HG03159 (cell line): Measurements from ENCODE around the gene TMEM242.

Experiments used
- ATAC-seq: cut with Tn5 transposase; IDR thresholded peaks from one replicate; pipeline ENCODE4 v1.9.1; 2021; ENCODE audit warnings: mild to moderate bottlenecking, moderate library complexity; ENCODE audit not compliant: unreplicated experiment

Gene TMEM242

DNA sequence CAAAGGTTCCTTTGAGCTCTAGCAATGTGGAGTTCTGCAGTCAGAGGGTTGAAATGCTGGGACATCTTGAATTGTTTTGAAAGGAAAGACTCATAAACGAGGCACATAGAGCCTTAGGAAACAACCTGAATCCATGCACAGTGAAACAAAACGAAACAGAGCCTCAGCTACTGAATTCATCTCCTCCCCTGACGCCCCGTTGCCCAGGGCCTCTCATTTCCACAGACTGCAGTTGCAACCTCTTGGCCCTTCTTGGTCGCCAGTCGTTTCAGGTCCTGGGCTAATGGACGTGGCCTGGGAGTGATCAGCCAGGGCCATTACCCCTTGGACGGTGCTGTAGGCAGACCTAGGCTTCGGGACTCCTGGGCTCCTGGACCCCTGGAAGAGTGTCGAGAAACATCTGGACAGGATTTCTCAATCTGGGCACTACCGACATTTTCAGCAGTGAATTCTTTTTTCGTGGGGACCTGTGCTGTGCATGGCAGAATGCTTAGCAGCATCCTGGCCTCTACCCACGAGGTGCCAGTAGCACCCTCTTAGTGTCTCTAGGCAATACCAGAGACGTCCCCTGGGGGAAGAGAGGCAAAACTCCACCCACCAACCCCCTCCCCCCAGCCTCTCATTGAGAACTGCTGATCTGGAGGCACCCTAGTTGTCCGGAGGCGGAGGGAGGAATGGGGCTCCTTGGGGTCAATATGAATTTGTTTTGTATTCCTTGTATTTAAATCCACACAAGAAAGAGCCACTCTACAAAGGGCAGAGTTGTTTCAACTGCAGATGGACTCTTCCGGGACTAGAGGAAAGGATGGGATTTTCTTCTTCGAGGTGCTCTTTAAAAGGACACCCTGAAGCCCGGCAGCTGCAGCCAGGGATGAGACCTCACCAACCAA is 50.2 kb downstream of the TMEM242 start:
- ATAC-seq: no peak

DNA sequence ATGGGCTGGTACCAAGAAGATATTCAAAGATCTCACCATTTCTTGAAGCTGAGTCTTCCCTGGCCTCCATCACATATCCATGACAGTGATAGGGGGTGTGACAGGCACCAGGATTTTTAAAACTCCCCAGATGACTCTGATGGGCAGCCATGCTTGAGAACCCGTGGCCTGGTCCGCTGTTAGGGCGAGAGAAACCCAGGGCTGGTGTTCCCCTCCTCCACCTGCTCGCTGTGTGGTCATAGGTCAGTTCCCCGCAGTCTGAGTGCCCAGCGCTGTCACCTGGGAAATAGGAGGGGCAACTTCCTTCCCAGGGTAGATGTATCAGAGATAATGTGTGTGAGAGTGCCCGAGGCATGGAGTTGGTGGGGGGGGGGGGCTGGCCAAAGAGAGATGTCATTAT is 50.9 kb downstream of the TMEM242 start:
- ATAC-seq: no peak

DNA sequence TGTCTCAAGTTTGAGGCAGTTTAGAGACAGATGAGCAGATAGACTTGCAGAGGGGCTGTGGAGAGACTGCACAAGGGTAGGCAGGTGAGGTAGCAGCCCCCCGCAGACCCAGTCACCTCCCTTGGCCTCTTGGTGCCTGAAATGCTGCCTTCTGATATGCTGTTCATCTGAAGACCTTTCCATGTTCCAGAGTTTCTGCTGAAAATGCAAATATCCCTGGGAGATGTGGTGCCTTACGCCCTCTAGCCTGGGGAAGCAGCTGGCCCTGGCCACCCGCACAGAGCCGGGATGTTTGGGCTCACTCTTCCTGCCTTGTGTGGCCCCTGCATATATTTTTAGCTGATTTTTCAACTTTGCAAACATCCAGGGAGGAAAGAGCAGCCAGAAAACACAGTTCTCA is 51.4 kb downstream of the TMEM242 start:
- no peak for ATAC-seq

DNA sequence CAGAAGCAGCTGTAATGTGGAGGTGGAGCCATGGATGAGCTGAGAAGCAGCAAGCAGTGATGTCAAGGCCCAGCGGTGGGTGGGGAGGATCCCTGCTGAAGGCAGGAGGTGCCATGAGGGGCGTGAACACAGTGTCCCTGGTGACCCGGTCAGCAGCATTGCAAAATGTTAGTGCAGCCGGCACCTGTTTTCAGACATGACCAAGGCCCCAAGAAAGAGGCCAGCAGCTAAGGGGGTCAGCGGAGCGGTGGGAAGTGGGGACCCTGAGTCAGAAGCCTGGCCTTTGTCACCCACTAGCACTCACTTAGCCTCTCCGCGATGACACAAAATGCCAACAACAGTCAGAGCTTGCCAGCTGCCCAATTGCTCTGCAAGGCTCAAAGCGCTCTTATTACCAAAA is 51.9 kb downstream of the TMEM242 start:
- no peak for ATAC-seq

DNA sequence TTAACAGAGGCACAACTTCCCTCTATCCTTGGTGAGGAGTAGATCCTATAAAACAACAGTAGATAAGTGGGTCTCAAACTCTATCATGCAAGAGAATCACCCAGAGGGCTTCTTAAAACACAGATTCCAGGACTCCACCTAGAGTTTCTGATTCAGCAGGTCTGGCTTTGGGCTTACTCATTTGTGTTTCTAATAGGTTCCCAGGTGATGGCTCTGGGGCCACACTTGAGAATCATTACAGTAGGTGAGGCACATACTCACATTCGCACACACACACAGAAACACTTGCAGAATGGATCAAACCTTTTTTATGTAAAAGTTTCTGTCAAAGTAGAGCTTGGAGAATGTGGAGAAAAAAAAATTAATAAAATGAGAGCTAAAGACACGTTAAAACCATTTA is 52.4 kb downstream of the TMEM242 start:
- no peak for ATAC-seq

DNA sequence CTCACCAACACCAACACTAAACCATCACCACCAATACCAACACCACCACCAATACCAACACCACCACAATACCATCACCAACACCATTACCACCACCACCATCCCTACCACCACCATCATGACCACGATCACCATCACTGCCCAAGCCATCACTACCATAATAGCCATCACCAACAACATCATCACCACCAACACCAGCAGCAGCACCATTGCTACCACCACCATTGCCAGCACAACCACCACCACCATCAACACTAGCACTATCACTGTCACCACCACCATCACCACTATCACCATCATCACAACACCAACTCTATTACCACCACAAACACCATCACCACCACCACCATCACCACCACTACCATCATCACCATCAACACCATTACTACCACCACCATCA is 53.0 kb downstream of the TMEM242 start:
- ATAC-seq: no peak

DNA sequence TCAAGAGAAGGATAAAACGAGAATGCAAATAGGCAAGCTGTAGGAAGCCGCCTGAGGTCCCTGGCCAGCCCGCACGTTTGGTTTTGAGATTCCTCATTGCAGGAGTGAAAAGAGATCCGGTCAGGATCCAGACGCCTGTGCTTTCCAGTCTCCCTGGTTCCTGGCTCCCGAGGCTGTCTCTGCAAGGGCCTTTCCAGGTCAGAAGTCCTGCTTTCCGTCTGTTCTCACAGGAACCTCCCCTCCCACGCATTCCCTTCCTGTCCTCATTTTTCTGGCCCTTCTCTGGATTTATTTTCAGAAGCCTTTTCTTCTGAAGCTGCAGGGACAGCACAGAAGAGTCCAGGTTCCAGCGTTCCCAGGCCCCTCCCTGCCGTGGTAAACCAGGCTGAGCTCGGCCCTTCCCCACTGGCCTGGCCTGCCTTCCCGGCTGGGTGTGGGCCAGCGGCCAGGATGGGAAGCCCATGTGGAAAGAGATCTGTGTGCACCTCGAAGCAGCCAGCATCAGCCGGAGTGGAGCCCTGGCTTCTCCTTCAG is 54.0 kb downstream of the TMEM242 start:
- no peak for ATAC-seq

DNA sequence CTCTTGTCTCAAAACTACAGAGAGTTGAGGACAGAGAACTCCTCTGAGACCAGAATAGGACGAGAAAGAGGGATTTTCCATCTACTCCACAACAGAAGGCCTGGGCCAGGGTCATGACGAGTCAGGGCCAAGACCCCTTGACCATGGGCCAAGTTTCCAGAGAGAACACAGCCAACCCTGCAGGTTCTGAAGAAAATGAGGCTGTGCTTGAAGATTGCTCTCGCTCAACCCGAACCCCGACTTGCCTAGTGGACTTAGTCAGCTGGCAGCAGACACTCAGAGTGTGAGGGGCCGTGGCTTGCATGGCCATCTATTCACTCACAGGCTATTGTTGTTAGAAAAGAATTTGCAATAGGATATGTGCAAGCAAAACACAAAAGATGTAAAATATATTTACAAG is 54.5 kb downstream of the TMEM242 start:
- ATAC-seq: no peak

DNA sequence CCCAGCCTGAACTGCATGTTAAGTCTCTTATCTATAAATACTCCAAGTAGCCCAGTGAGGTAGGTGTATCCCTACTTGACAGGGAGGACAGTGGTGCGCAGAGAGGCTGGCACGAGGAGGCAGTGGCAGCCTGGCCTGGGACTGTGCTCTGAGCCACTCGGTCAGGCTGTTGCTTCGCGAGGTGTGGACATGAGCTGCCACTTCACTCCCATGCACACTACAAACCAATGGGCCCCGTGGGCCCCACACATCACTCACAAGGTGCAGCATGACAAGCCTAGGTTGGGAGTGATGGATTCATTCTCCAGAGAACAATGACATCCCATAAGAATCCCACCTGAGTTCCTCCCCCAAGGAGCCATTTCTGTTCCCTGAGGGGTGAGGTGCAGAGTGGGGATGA is 54.9 kb downstream of the TMEM242 start:
- ATAC-seq: no peak

DNA sequence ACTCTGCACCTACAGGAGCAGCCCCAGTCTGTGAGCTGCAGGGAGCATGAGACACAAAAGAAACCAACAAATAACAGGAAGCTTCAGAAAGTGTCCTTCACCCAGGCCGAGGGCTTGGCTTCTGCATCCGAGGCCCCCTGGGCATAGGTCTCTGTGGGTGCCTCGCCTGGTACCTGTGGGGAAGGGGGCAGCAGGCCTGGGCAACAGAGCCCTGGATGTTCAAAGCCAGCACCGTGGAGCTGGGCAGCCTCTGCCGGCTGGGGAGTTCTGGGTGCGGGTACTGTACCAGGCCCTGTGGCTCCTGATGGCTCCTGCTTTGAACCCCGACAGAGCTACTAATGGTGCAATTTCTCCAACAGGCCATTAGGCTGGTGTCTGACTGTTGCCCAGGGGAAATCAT is 55.7 kb downstream of the TMEM242 start:
- no peak for ATAC-seq

DNA sequence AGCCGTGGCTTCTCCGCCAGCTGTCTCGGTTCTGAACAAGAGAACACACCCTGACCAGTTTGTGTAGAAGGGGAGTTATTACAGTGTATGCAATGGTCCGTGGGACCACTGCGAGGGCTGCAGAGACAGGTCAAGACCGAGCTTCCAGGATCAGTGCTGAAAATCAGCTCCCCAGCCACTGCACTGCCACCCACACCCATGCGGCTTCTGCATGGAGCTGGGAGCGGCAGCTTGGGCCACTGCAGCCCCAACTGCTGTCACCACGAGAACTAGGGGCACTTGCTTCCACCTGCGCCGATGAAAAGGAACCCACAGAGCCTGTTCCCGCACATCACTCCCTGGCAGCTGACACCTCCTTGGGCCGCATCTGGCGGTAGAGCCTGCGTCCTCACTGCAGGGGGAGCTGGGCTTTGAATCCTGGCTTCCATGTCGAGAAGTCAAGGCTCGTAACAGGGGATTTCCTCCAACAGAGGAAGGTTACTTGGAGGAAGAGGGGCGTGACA is 56.2 kb downstream of the TMEM242 start:
- no peak for ATAC-seq

DNA sequence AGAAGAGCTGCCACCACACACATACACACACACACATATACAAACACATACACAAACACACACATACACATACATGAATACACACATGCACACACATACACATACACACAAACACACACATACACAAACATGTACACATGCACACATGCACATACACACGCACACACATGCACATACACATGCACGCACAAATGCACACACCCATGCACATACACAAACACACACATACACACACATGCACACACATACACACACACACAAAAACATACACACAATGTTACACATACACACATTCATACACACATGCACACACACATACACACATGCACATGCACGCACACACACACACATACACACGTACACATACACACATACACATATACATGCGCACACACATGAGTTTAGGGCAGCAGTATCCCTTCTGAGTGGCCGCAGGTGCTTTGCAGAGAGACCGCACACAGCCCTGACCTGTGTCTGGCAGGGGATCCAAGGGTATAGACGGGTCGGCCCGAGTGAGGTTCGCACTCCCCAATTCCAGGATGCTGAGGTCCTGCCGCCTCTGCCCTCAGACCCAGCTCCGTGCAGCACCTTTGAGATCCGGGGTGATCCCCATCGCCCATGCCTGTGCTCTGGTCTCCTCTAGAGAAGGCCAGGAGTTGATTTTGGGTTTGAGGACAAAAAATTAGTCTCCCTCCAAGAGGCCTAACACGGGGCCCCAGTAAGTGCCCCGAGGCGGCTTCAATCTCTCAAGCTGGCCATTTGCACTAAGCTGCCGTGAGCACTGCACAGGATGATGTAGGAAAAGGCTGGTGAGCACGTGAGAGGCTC is 56.8 kb downstream of the TMEM242 start:
- ATAC-seq: no peak

DNA sequence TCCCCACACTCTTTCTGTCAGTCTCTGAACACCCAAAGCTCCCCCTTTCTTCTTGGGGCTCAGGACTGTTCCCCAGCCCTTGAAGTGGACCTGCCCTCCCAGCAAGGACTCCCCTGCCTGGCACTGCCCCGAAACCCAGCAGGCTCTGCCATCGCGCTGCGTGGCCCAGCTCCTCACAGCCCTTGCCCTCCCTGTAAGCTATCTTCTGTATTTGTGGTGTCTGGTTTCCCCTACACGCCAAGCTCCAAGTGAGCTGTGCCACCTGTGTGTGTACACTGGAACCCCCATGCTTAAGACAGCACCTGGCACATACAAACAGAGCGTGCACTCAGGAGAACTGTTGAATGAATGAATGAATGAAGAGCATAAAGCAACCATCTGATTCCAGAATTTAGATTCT is 57.7 kb downstream of the TMEM242 start:
- no peak for ATAC-seq

DNA sequence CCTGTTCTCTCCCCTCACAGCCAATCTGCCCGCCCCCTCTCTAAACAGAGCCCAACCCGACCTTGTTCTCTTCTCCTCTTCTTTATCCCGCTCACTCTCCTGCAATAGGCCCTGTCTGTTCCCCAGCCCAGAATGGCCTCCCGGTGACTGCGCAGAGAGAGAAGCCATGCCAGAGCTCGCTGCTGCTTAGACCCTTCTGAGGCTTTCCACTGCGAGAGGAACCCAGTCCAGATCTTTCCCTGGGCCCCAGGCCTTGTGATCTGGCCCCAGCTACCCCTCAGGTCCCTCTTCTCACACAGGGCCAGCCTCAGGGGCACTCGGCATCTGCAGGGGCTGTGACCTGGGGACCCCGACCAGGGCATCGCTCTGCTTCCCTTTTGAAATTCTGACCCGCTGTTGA is 58.1 kb downstream of the TMEM242 start:
- no peak for ATAC-seq

DNA sequence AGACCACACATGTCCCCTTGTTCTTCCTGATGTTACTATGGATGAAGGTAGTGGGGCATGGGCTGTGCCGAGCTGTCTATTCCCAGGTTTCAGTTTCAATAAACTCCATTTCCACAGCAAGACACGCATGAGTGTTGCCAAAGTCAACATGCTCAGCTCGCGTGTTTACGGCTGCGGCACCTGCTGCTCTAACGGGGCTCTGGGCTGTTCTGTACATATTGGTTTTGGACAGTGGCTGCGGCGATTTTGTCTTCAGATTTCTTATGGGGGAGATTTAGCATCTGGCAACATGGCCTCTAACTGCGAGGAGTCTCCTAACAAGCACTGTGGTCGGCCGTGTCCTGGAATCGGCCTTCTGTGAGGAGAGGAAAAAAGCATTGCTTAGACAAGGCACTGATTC is 58.6 kb downstream of the TMEM242 start:
- no peak for ATAC-seq

DNA sequence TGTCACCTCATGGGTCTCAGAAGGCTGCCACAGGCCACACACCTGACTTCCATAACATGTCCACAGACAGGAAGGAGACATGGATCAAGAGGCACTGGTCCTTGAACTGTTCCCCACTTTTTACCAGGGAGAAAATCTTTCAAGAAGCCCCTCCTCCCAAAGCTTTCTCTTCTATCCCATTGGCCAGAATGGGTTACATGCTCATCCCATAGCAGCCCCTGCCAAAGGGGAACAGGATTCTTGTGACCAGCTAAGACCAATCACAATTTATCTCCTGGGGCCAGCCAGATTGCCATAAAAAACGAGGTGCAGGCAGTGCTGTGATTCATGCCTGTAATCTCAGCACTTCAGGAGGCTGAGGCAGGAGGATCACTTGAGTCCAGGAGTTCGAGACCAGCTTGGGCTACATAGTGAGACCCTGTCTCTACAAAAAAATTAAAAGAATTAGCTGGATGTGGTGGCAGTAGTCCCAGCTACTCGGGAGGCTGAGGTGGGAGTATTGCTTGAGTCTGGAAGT is 59.4 kb downstream of the TMEM242 start:
- no peak for ATAC-seq

DNA sequence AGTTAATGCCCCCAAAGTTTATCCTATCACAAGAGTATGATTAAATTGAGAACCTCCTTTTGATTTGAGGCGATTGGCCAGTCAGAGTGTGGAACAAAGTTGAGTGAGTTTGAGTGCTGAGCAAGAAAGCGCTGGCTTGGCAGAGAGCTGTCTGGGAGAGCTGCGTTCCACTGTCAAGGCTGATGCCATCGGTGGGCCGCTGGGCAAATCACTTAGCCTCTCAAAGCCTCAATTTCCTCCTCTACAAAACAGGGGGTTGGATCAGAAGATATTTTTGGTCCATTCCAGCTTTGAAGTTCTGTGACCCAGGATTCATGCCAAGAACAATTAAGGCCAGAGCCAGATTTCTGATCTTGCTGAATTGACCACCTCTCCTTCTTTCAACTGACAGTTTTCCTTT is 60.2 kb downstream of the TMEM242 start:
- ATAC-seq: no peak

DNA sequence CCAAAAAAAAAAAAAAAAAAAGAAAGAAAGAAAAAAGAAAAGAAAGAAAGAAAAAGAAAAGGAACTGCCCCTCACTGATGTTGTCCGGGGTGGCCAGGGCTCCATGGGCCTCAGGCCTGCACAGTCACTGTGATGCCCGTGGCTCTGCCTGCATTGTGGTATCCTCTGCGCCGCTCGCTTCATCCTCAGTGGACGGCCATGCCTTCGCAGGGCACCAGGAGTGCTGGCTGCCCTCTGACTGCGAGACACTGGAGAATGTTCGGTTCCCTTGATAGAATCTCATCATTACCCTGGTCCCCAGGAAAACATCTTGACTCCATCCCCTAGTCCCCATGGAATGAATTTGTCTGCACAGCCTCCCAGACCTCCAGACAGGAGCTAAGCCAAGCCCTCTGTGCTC is 61.7 kb downstream of the TMEM242 start:
- ATAC-seq: no peak

DNA sequence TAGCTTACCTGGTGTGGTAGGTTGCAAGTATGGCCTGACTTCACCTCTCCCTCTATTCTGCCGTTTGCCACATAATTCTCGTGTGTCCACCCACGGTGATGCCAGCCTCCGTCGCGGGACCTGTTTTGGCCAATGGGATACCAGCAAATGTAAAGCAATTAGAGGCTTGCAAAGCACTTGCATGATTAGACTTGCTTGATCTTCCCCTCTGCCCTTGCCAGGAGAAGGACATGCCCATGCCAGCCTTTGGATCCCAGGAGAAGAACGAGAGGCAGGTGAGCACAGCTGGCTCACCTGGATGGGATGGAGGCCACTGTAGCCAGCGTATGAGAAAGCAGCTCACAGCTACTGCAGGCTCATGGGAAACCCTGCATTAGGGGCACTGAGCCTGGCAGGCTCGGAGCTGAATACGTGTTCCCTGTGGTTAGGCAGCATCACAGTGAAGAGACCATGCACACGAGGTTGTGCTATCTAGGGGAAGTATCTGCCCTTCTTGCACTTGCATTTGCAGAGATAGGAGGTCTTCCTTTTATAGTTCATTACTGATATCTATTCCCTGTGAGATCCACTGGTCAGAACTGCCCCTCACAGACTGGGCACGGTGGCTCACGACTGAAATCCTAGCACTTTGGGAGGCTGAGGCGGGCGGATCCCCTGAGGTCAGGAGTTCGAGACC is 62.4 kb downstream of the TMEM242 start:
- no peak for ATAC-seq

DNA sequence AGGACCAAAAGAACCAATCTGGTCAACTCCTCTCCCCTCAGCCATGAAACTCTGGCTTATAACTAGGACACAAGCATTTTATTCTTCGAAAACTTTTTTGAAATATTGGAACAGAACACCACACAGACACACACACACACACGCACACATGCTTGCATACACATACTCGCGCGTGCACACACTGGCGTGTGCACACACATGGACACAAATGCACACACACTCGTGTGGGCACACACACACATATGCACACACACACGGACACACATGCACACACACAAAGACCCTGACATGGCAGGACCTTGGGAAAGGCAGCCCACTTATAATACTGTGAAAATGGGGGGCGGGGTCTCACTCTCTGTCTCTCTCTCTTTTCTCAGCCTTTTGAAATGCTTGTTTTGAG is 63.9 kb downstream of the TMEM242 start:
- ATAC-seq: no peak

DNA sequence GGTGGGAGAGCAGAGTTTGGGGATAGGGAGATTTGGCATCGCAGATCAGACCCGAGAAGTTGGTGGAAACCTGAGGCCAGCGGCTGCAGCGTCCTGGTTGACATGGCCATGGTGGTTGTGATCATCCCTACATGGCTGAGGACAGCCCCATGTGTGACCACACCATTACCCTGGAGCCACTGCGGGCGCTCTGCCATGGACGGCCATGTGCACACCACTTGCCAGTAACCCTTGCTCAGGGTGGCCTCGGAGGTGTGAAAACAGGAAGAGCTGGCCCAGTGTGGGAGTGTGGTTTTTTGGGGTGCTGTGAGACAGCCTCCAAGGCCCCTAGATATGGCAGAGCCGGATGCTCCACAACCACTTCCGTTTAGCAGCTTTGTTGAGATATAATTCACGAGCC is 64.4 kb downstream of the TMEM242 start:
- ATAC-seq: no peak
